HCT116 (cell line): ENCODE measurements around the gene SOST.

Experiments used
- CEBPB ChIP-seq: IDR thresholded peaks from 2 replicates; pipeline ENCODE4 v1.6.1; 2012; ENCODE audit warnings: low read depth
- EGR1 ChIP-seq: IDR thresholded peaks from 2 replicates; pipeline ENCODE4 v1.6.1; 2012; ENCODE audit warnings: low read depth
- EZH2 ChIP-seq: fragments of 200-600 bp; sonication (generic); IDR thresholded peaks from 2 replicates; pipeline ENCODE4 v1.6.1; 2017; ENCODE audit warnings: antibody characterized with exemption, mixed run types
- EZH2phosphoT487 ChIP-seq: fragments of 200-600 bp; IDR thresholded peaks from 2 replicates; pipeline ENCODE4 v1.6.1; 2018; ENCODE audit warnings: antibody characterized with exemption, borderline replicate concordance
- JUND ChIP-seq: IDR thresholded peaks from 2 replicates; pipeline ENCODE4 v1.6.1; 2012
- POLR2A ChIP-seq: IDR thresholded peaks from 2 replicates; pipeline ENCODE4 v1.7.0; 2011; ENCODE audit warnings: borderline replicate concordance; ENCODE audit not compliant: insufficient read depth, insufficient read length; ENCODE audit errors: extremely low read depth
- POLR2AphosphoS5 ChIP-seq: IDR thresholded peaks from 2 replicates; pipeline ENCODE4 v1.6.1; 2011; ENCODE audit warnings: mild to moderate bottlenecking, low read depth, low read length, moderate library complexity
- RAD21 ChIP-seq: IDR thresholded peaks from 2 replicates; pipeline ENCODE4 v1.6.1; 2012; ENCODE audit warnings: low read depth, mild to moderate bottlenecking
- SIN3A ChIP-seq: IDR thresholded peaks from 2 replicates; pipeline ENCODE4 v1.6.1; 2012; ENCODE audit warnings: low read depth
- SRF ChIP-seq: IDR thresholded peaks from 2 replicates; pipeline ENCODE4 v1.6.1; 2012; ENCODE audit warnings: low read depth
- TF ChIP-seq, protein P1 (sequence below), 3 experiments: fragments of 200-600 bp in 1 of 3; sonication (generic) in 1 of 3; IDR thresholded peaks in 2 of 3; conservative IDR thresholded peaks in 1 of 3; 2 replicates each; pipeline ENCODE4 v1.5.1; 2012 to 2017; ENCODE audit warnings: low read depth in 2 of 3, low read length in 2 of 3, antibody characterized with exemption in 1 of 3, borderline replicate concordance in 1 of 3, control low read depth in 1 of 3, mild to moderate bottlenecking in 1 of 3, mixed read lengths in 1 of 3, mixed run types in 1 of 3, moderate library complexity in 1 of 3; ENCODE audit not compliant: insufficient read depth in 1 of 3
- TF ChIP-seq, protein P2 (sequence below): IDR thresholded peaks from 2 replicates; pipeline ENCODE4 v1.6.1; 2012

DNA sequence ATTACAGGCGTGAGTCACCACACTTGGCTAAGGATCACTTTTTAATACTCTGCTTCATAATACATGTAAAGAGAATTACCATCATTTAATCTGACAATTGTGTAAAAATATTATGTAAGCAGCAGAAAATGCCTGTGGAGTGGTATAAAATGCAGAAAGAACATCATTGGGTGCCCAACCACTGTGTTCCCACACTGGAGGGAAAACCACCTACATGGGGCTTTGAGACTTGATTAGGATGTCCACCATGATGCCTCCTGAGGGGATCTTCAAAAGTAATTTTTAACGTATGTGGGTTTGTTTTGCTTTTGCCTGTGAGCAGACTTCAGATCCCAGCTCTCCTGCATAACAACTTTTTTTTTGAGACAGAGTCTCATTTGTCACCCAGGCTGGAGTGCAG lies 40.5 kb upstream of the SOST start:
- TF ChIP-seq, protein P1, sequence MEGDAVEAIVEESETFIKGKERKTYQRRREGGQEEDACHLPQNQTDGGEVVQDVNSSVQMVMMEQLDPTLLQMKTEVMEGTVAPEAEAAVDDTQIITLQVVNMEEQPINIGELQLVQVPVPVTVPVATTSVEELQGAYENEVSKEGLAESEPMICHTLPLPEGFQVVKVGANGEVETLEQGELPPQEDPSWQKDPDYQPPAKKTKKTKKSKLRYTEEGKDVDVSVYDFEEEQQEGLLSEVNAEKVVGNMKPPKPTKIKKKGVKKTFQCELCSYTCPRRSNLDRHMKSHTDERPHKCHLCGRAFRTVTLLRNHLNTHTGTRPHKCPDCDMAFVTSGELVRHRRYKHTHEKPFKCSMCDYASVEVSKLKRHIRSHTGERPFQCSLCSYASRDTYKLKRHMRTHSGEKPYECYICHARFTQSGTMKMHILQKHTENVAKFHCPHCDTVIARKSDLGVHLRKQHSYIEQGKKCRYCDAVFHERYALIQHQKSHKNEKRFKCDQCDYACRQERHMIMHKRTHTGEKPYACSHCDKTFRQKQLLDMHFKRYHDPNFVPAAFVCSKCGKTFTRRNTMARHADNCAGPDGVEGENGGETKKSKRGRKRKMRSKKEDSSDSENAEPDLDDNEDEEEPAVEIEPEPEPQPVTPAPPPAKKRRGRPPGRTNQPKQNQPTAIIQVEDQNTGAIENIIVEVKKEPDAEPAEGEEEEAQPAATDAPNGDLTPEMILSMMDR (IDR thresholded peaks at IDR 0.05 in 2 of 3, conservative IDR thresholded peaks at IDR 0.05 in 1 of 3; ENCODE audit: borderline replicate concordance in 1 of 3, insufficient read depth in 1 of 3, low read depth in 2 of 3, low read length in 2 of 3), result no peak
- TF ChIP-seq EZH2, result no peak
- TF ChIP-seq POLR2A, result no peak
- TF ChIP-seq EZH2phosphoT487, result no peak
- TF ChIP-seq SRF, result no peak
- TF ChIP-seq EGR1, result no peak
- TF ChIP-seq, protein P2, sequence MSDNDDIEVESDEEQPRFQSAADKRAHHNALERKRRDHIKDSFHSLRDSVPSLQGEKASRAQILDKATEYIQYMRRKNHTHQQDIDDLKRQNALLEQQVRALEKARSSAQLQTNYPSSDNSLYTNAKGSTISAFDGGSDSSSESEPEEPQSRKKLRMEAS, result no peak
- TF ChIP-seq JUND, result no peak
- no peak for TF ChIP-seq SIN3A
- TF ChIP-seq POLR2AphosphoS5, result no peak
- no peak for TF ChIP-seq CEBPB
- TF ChIP-seq RAD21, result no peak
